ACHN (cell line): ENCODE measurements around the gene C10orf53.

Experiments used
- DNase-seq: peaks from one replicate; pipeline ENCODE4 v3.0.0-alpha.2; 2015
- in situ Hi-C: cut with HindIII; loops from 2 replicates; pipeline ENCODE4 v1.10.0; 2017; ENCODE audit warnings: low sequenced_read_pairs, low pct_ligation_motif_present, low pct_unique_long_range_greater_than_20kb

C10orf53 gene

DNA sequence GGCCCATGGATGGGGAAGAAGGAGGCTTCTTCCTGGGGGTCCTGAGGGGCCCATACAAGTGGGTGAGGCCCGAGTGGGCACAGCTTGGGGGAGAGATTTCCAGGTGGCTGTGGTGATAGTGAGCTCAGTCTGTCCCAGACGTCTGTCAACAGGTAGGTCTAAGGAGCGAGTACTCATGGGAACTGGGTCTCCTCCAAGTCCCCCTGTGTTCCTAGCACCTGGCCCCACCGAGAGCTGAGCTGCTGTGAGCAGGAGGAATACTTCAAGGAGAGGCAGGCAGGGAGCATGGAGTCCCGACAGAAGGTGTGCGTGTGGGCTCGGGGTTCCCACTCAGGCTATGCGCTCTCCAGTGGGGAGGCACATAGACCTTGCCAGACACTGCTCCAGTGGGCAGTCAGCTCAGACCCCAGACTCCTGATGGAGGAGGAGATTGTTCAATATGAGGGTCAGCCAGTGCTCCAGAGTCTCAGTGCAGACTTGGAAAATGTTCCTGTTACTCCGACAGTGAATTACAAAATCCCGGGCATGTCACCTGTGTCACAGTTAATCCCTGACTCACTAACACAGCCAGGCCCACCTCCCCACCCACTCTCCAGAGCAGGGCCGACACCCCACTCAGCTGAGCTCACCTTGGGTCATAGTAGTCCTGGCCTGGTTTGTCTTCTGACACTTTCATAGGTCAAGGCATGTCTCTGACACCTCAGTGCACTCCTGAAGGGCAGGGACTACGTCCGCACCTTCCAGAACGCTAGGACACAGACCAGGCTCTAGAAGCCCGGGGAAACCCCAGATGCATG is 28.2 kb upstream of the C10orf53 start:
- in situ Hi-C loops: no loop called here

DNA sequence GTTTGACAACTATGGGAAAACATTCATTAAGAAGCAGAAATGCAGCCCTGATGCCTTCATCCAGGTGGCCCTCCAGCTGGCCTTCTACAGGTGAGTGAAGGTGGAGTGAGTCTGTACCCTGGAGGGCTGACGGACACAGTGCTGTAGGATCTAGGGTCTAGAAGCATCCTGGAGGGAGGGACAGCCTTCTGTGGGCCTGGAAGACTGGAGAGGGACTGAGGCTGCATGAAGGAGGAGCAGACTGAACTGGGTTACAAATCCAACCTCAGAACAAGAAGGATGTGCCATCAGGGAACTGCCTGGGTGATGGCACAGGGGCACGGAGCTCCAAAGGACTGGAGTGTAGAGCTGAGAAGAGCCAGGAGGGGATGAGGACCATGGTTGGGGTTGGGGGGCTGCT is 27.5 kb upstream of the C10orf53 start:
- DNase-seq: no peak
- in situ Hi-C loops: no loop called here

More for the DNA sequence above, 28.2 kb upstream of the C10orf53 start:
- DNase-seq: no peak

DNA sequence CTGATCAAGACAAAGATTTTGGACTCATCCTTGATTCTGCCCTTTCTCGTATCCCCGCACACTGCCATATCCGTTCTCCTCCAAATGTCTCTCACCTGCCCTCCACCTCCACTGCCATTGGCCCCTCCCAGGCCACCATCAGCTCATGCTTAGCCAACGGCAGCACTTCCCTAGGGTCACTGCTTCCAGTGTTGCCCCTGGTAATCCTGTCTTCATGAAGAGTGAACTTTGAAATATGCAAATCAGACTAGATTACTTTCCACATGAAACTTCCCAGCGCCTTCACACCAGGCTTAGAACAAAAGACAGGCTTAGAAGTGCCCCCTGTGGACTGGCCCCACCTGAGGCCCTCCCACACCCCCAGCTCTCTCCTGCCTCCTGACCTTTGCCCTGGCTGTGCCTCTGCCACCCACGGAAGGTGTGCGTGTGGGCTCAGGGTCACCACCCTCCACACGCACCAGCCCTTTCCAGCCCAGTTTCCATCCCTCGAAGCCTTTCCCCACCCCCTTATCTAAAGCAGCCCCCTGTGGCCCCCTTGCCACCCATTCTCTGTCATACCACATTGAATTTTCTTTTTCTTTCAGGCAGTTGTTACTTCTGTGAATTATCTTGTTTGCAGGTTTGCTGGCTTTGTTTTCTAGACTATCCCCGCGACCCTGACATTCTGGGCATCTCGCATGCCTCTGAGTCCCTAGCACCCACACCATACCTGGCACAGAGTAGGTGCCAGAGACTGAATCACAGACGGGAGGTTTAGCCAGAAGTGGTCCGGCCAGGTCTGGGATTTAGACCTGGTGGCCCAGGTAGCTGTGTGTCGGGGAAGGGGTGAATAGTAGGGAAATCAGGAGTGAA is 26.8 kb upstream of the C10orf53 start:
- in situ Hi-C loops: no loop called here
- no peak for DNase-seq

GRCh38 chr10:49653273-49653929 is 26.1 kb upstream of the C10orf53 start:
- in situ Hi-C loops: no loop called here
- DNase-seq: no peak

- DNase-seq: no peak
- in situ Hi-C loops: no loop called here
Observed at GRCh38 chr10:49654036-49654693, 25.3 kb upstream of the C10orf53 start.

DNA sequence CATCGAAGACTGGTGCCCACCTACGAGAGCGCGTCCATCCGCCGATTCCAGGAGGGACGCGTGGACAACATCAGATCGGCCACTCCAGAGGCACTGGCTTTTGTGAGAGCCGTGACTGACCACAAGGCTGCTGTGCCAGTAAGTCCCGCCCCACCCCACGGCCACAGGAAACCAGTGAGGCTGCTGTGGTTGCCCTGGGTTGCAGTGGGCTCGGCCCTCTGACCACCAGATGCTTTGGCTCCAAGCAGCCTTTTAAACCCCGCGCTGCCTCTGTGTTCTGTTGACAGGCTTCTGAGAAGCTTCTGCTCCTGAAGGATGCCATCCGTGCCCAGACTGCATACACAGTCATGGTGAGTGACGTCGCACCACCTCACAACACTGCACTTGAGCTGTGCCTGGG is 24.4 kb upstream of the C10orf53 start:
- no peak for DNase-seq
- in situ Hi-C loops: no loop called here

DNA sequence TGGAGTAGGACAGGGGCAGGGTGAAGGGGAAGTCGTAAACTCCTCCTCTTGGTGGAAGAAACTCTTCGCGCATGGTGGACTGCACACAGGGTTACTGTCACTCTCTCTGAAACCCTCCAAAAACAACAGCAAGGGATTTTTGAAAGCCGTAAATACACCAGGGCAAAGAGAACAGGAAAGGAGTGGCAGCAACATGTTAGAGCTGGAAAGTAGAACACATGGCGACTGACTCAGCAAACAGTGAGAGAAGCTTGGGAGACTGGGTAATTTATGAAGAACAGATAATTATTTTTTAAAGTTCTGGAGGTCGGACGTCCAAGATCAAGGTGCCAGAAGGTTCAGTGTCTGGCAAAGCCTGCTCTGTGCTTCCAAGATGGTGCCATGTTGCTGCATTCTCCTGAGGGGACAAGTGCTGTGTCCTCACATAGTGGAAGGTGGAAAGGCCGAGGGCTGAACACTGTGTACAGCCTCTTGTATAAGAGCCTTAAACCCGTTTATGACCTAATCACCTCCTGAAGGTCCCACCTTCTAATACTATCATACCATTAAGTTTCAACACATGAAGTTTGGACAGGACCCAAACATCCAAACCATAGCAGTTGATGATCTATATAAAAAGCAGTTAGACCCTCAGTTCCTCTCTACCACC is 22.5 kb upstream of the C10orf53 start:
- in situ Hi-C loops: no loop called here
- no peak for DNase-seq

DNA sequence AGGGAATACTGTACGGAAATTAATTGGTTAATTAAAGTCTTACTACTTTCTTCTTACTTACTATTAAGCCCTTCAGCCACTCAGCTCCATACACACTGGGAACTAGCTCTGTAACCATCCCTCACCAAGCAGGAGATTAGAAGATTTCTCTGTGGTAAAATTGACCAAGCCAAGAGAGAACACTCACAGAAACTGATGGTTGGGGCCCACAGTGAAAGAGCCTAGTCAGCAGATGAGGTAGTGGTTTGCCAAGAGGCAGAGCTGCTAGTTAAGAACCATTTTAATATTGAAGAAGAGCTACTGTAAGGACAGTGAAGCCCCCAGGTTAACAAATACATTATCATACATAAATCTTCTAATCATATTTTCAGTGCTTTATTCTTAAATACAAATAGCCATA is 21.8 kb upstream of the C10orf53 start:
- no peak for DNase-seq
- in situ Hi-C loops: no loop called here

DNA sequence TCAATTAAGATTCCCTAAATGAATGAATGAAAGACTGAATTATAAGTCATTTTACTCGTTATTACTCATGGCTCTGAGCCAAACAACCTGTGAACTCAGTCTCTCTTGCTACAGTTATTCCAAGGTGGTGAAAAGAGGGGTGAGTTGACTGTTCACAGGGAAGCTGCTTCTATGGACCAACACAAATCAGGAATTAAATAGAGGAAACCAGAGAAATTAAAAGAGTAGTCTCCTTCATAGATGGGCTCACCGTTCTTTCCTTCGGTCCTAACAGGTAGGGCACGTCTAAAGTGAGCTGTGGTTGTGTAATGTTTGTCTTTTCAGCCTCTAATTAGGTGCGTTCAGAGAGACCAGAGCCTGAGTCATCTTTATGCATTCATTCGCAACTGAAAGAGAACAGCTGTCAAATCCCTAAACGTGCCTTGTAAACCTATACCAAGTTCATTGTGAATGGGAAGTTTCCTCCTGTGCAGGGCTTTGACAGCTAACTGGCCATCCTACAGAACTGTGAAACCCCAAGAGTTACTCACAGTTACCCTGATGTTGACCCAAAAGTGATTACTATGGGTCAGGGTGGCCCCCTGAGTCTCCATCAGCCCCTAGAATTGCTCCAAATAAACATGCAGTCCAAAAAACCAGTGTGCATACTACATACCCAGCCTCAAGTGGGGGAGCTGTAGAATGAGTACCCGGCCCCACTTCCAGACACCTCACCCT is 18.2 kb upstream of the C10orf53 start:
- no peak for DNase-seq

DNA sequence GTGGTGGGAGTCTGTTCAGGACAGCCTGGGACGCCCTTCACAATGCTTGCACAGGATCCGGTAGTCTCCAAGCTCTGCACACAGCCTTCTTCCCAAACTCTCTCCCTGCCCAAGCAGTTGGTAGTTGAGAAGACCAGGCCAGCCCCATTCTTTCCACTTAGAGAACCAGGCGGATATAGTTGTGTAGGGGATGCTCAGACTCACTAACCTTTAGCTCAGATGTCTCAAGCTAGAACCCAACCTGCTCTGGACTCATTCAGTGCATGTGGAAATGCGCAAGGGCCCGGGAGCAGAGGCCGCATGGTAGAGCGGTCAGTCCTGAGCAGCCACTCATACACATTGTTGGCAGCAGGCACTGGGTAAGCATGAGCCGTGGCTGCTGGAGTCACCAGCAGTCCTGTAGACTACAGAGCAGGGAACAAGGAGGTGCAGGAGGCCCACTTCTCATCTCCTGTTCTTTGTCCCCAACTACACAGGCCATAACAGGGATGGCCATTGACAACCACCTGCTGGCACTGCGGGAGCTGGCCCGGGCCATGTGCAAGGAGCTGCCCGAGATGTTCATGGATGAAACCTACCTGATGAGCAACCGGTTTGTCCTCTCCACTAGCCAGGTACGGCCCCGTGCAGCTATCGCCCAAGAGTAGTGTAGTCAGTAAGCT is 17.2 kb upstream of the C10orf53 start:
- in situ Hi-C loops: no loop called here
- DNase-seq: no peak

More for the DNA sequence above, 18.2 kb upstream of the C10orf53 start:
- in situ Hi-C loops: no loop called here

GRCh38 chr10:49663596-49663995 is 15.9 kb upstream of the C10orf53 start:
- DNase-seq: no peak
- in situ Hi-C loops: no loop called here

DNA sequence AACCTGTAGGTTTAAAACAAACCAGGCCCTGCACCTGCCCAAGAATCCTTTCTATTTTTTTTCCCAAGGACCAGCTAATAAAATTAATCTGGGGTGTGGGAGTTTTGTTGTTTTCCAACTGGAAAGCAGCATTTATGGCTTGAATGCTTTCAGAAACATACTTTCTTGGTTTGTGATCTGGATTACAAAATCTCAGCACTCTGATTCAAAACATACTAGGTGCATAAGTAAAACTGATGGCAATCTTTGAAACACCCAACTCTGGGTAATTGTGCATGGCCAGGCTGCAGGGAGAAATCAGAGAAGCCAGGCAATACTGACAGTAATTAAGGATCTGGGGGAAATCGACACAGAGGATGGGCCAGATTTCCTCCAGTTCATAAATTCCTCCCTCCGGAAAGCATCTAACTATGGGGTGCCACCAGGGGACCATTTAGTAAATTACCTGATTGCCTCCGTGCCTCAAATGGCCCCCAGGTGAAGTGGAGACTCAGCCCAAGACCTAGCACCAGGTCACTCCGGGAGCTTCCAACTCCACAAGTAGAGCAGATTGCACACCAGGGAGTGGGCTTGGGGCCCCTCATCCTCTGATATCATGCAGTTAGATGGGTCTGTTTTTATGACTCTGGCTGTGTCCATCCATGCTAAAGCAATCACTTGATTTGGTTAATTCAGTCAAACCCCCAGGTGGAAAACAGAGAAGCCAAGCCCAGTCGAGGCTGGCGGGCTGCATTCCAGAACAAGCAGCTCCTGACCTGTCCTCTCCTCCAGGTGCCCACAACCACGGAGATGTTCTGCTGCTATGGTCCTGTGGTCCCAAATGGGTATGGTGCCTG is 15.2 kb upstream of the C10orf53 start:
- in situ Hi-C loops: no loop called here
- no peak for DNase-seq

DNA sequence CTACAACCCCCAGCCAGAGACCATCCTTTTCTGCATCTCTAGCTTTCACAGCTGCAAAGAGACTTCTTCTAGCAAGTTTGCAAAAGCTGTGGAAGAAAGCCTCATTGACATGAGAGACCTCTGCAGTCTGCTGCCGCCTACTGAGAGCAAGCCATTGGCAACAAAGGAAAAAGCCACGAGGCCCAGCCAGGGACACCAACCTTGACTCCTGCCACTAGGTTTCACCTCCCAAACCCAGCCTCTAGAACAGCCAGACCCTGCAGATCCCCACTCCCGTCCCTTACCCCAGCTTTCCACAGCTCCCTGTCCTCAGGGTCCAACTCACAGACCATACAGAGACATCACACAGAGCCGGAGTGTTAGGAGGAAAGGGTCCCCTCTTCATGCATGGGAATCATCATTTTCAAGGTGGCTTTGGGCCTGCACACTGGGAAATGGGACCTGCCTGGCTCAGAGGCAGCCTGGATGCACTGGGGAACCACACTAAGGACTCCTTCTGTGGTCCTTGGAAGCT is 14.6 kb upstream of the C10orf53 start:
- DNase-seq: no peak
- in situ Hi-C loops: no loop called here

DNA sequence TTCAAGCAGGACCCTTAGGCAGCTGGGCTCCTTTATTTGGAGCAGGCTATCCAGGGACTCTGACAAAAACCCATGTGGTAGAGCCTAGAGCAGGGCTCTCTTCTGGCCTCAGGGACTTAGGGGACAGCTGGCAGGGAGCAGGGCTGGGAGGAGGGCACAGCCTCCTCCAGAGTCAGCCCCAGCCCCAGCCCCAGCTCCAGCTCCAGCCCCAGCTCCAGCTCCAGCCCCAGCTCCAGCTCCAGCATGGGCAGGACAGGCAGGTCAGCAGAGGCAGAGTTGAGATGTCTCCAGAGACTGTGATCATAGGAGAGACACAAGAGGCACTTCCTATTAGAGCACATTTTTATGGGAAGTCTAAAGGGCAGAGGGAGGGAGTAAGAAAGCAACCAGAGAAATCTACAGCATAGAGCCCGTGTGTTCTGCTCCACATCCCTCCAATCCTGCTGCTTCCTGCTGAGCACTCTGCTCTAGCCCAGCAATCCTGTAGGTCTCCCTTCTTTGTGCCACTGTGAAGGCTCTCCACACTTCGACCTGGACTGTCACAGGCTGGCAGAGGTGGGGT is 13.3 kb upstream of the C10orf53 start:
- in situ Hi-C loops: no loop called here
- no peak for DNase-seq

GRCh38 chr10:49666685-49667084 is 12.8 kb upstream of the C10orf53 start:
- in situ Hi-C loops: no loop called here
- no peak for DNase-seq

GRCh38 chr10:49667991-49668390 is 11.5 kb upstream of the C10orf53 start:
- in situ Hi-C loops: no loop called here
- DNase-seq: no peak
